HCT116 (cell line): Measurements from ENCODE around the gene RCAN3.

Experiments
- ATF3 ChIP-seq: IDR thresholded peaks from 2 replicates; pipeline ENCODE4 v1.6.1; 2012
- CTCF ChIP-seq, 3 experiments: fragments of 200-600 bp in 1 of 3; sonication (generic) in 1 of 3; IDR thresholded peaks in 2 of 3; conservative IDR thresholded peaks in 1 of 3; 2 replicates each; pipeline ENCODE4 v1.5.1; 2012 to 2017; ENCODE audit warnings: low read depth in 2 of 3, low read length in 2 of 3, antibody characterized with exemption in 1 of 3, borderline replicate concordance in 1 of 3, control low read depth in 1 of 3, mild to moderate bottlenecking in 1 of 3, mixed read lengths in 1 of 3, mixed run types in 1 of 3, moderate library complexity in 1 of 3; ENCODE audit not compliant: insufficient read depth in 1 of 3
- EZH2 ChIP-seq: fragments of 200-600 bp; sonication (generic); IDR thresholded peaks from 2 replicates; pipeline ENCODE4 v1.6.1; 2017; ENCODE audit warnings: antibody characterized with exemption, mixed run types
- EZH2phosphoT487 ChIP-seq: fragments of 200-600 bp; IDR thresholded peaks from 2 replicates; pipeline ENCODE4 v1.6.1; 2018; ENCODE audit warnings: antibody characterized with exemption, borderline replicate concordance
- POLR2A ChIP-seq: IDR thresholded peaks from 2 replicates; pipeline ENCODE4 v1.7.0; 2011; ENCODE audit warnings: borderline replicate concordance; ENCODE audit not compliant: insufficient read depth, insufficient read length; ENCODE audit errors: extremely low read depth
- POLR2AphosphoS5 ChIP-seq: IDR thresholded peaks from 2 replicates; pipeline ENCODE4 v1.6.1; 2011; ENCODE audit warnings: mild to moderate bottlenecking, low read depth, low read length, moderate library complexity
- REST ChIP-seq: IDR thresholded peaks from 2 replicates; pipeline ENCODE4 v1.6.1; 2012; ENCODE audit warnings: low read depth
- SIN3A ChIP-seq: IDR thresholded peaks from 2 replicates; pipeline ENCODE4 v1.6.1; 2012; ENCODE audit warnings: low read depth
- SP1 ChIP-seq: IDR thresholded peaks from 2 replicates; pipeline ENCODE4 v1.6.1; 2012; ENCODE audit warnings: low read depth
- TCF7L2 ChIP-seq: IDR thresholded peaks from 2 replicates; pipeline ENCODE4 v1.7.0; 2011; ENCODE audit warnings: borderline replicate concordance, inconsistent platforms; ENCODE audit not compliant: insufficient read depth, insufficient read length; ENCODE audit errors: extremely low read depth
- ZBTB33 ChIP-seq: IDR thresholded peaks from 2 replicates; pipeline ENCODE4 v1.6.1; 2011; ENCODE audit warnings: mild to moderate bottlenecking, low read length, moderate library complexity; ENCODE audit not compliant: insufficient replicate concordance; ENCODE audit errors: extremely low read depth
- ZNF274 ChIP-seq: fragments of 200-500 bp; sonication (Bioruptor generic); IDR thresholded peaks from 2 replicates; pipeline ENCODE4 v1.6.1; 2014; ENCODE audit warnings: mild to moderate bottlenecking, low read depth, low read length, inconsistent platforms

GRCh38 chr1:24475700-24476099 lies 26.9 kb upstream of the RCAN3 start:
- no peak for TF ChIP-seq POLR2AphosphoS5
- no peak for TF ChIP-seq EZH2
- no peak for TF ChIP-seq EZH2phosphoT487
- no peak for TF ChIP-seq CTCF (IDR thresholded peaks at IDR 0.05 in 2 of 3, conservative IDR thresholded peaks at IDR 0.05 in 1 of 3; ENCODE audit: borderline replicate concordance in 1 of 3, insufficient read depth in 1 of 3, low read depth in 2 of 3, low read length in 2 of 3)
- no peak for TF ChIP-seq REST
- no peak for TF ChIP-seq SIN3A
- TF ChIP-seq ATF3, result no peak
- TF ChIP-seq ZNF274, result no peak
- no peak for TF ChIP-seq TCF7L2
- TF ChIP-seq SP1, result no peak
- no peak for TF ChIP-seq ZBTB33
- no peak for TF ChIP-seq POLR2A
